Hepatocyte (in vitro differentiated cells): Measurements from ENCODE around the gene PDE8B.

Experiments used
- EZH2 ChIP-seq: fragments of 200-600 bp; sonication (generic); IDR thresholded peaks from 2 replicates; pipeline ENCODE4 v1.6.1; 2016; ENCODE audit warnings: antibody characterized with exemption, mild to moderate bottlenecking, borderline replicate concordance
- EZH2phosphoT487 ChIP-seq: fragments of 200-600 bp; sonication (generic); IDR thresholded peaks from one replicate; pipeline ENCODE4 v1.6.1; 2018; ENCODE audit warnings: antibody characterized with exemption, mild to moderate bottlenecking, low read depth, moderate library complexity; ENCODE audit not compliant: unreplicated experiment, severe bottlenecking
- TF ChIP-seq, protein P1 (sequence below): fragments of 200-600 bp; sonication (generic); IDR thresholded peaks from 2 replicates; pipeline ENCODE4 v1.5.1; 2016; ENCODE audit warnings: antibody characterized with exemption, mild to moderate bottlenecking; ENCODE audit not compliant: poor library complexity

DNA sequence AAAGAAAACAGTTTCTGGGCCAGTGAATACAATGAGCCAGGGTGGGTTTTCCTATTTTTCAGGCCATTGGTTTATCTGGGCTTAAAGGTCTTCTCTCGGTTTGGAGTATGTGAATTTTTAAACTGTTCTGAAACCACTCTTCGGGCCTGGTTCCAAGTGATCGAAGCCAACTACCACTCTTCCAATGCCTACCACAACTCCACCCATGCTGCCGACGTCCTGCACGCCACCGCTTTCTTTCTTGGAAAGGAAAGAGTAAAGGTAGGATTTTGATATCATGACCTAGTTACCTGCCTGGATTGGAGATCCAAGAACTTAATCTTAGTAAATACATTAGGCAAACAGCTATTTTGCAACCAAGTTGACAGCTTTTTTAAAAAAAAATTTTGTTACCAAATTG, 202.6 kb downstream of the PDE8B start:
- TF ChIP-seq, protein P1, sequence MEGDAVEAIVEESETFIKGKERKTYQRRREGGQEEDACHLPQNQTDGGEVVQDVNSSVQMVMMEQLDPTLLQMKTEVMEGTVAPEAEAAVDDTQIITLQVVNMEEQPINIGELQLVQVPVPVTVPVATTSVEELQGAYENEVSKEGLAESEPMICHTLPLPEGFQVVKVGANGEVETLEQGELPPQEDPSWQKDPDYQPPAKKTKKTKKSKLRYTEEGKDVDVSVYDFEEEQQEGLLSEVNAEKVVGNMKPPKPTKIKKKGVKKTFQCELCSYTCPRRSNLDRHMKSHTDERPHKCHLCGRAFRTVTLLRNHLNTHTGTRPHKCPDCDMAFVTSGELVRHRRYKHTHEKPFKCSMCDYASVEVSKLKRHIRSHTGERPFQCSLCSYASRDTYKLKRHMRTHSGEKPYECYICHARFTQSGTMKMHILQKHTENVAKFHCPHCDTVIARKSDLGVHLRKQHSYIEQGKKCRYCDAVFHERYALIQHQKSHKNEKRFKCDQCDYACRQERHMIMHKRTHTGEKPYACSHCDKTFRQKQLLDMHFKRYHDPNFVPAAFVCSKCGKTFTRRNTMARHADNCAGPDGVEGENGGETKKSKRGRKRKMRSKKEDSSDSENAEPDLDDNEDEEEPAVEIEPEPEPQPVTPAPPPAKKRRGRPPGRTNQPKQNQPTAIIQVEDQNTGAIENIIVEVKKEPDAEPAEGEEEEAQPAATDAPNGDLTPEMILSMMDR: no peak
- TF ChIP-seq EZH2 (no peak), EZH2phosphoT487 (no peak)
